ENCODE measurements around the gene ALG2. TPM values are rescaled to one million over a fixed set of nuclear protein-coding genes. Genes with fewer than 3 reads are reported as not detected.

The ALG2 gene
- total RNA-seq, 1 donor from 2014 or later, result 17.5 TPM

- H3K9me3 Mint-ChIP-seq, result no peaks in the 10 kb centered on the region
- DNase-seq (ENCODE audit: low read depth, low spot score), result no peak
- peaks cover 16% of the 10 kb centered on the region for H3K4me1 Mint-ChIP-seq
- no peak overlapping the region for H3K27ac Mint-ChIP-seq (ENCODE audit: unreplicated experiment)
- H3K27me3 Mint-ChIP-seq (ENCODE audit: low read depth), result no peaks in the 10 kb centered on the region
- no peak overlapping the region for H3K4me3 Mint-ChIP-seq
- TF ChIP-seq CTCF (conservative IDR thresholded peaks at IDR 0.05), result no peak
- peaks cover 10% of the 10 kb centered on the region for H3K36me3 Mint-ChIP-seq (ENCODE audit: low read depth)
These were observed 5.7 kb downstream of the ALG2 start for GRCh38 chr9:99216073-99216472.

- no peaks in the 10 kb centered on the region for H3K27me3 Mint-ChIP-seq (ENCODE audit: low read depth)
These were observed 8.5 kb downstream of the ALG2 start for GRCh38 chr9:99213197-99213596.

GRCh38 chr9:99211746-99212145 lies 10.0 kb downstream of the ALG2 start:
- TF ChIP-seq CTCF (conservative IDR thresholded peaks at IDR 0.05), result no peak
- no peak overlapping the region for H3K27ac Mint-ChIP-seq (ENCODE audit: unreplicated experiment)
- no peak for DNase-seq (ENCODE audit: low read depth, low spot score)
- no peaks in the 10 kb centered on the region for H3K4me1 Mint-ChIP-seq
- H3K27me3 Mint-ChIP-seq (ENCODE audit: low read depth), result no peaks in the 10 kb centered on the region
- peaks cover 11% of the 10 kb centered on the region for H3K9me3 Mint-ChIP-seq
- peaks cover 25% of the 10 kb centered on the region for H3K36me3 Mint-ChIP-seq (ENCODE audit: low read depth)
- no peak overlapping the region for H3K4me3 Mint-ChIP-seq

More at GRCh38 chr9:99213197-99213596, 8.5 kb downstream of the ALG2 start:
- no peak for DNase-seq (ENCODE audit: low read depth, low spot score)
- no peaks in the 10 kb centered on the region for H3K4me1 Mint-ChIP-seq
- no peak for TF ChIP-seq CTCF (conservative IDR thresholded peaks at IDR 0.05)
- no peak overlapping the region for H3K4me3 Mint-ChIP-seq
- H3K27ac Mint-ChIP-seq (ENCODE audit: unreplicated experiment), result no peak overlapping the region
- H3K9me3 Mint-ChIP-seq, result peaks cover 7% of the 10 kb centered on the region
- peaks cover 19% of the 10 kb centered on the region for H3K36me3 Mint-ChIP-seq (ENCODE audit: low read depth)

- H3K9me3 Mint-ChIP-seq, result peaks cover 11% of the 10 kb centered on the region
These were observed 11.2 kb downstream of the ALG2 start for GRCh38 chr9:99210572-99210971.

GRCh38 chr9:99201603-99202002 lies 20.1 kb downstream of the ALG2 start:
- H3K4me3 Mint-ChIP-seq, result no peak overlapping the region
- H3K4me1 Mint-ChIP-seq, result peaks cover 9% of the 10 kb centered on the region
- H3K9me3 Mint-ChIP-seq, result no peaks in the 10 kb centered on the region
- TF ChIP-seq CTCF (conservative IDR thresholded peaks at IDR 0.05), result no peak
- H3K27me3 Mint-ChIP-seq (ENCODE audit: low read depth), result peaks cover 18% of the 10 kb centered on the region
- DNase-seq (ENCODE audit: low read depth, low spot score), result no peak
- no peak overlapping the region for H3K27ac Mint-ChIP-seq (ENCODE audit: unreplicated experiment)
- H3K36me3 Mint-ChIP-seq (ENCODE audit: low read depth), result peaks cover 1% of the 10 kb centered on the region

More at GRCh38 chr9:99210572-99210971, 11.2 kb downstream of the ALG2 start:
- no peaks in the 10 kb centered on the region for H3K27me3 Mint-ChIP-seq (ENCODE audit: low read depth)
- DNase-seq (ENCODE audit: low read depth, low spot score), result no peak
- H3K36me3 Mint-ChIP-seq (ENCODE audit: low read depth), result peaks cover 27% of the 10 kb centered on the region
- no peak for TF ChIP-seq CTCF (conservative IDR thresholded peaks at IDR 0.05)
- H3K4me3 Mint-ChIP-seq, result no peak overlapping the region
- H3K4me1 Mint-ChIP-seq, result no peaks in the 10 kb centered on the region
- no peak overlapping the region for H3K27ac Mint-ChIP-seq (ENCODE audit: unreplicated experiment)

Measured in neural crest cell (in vitro differentiated cells).